Measurements from ENCODE around the gene ABAT. TPM values are rescaled to one million over a fixed set of nuclear protein-coding genes. Genes with fewer than 3 reads are reported as not detected.
A peak's percentile ranks its signal among the peaks of the same experiment; 100 is the strongest.

Gene ABAT
- total and polyA plus RNA-seq, 5 experiments from 2014 or later = 1.7 to 10.0 (median 2.4) TPM

DNA sequence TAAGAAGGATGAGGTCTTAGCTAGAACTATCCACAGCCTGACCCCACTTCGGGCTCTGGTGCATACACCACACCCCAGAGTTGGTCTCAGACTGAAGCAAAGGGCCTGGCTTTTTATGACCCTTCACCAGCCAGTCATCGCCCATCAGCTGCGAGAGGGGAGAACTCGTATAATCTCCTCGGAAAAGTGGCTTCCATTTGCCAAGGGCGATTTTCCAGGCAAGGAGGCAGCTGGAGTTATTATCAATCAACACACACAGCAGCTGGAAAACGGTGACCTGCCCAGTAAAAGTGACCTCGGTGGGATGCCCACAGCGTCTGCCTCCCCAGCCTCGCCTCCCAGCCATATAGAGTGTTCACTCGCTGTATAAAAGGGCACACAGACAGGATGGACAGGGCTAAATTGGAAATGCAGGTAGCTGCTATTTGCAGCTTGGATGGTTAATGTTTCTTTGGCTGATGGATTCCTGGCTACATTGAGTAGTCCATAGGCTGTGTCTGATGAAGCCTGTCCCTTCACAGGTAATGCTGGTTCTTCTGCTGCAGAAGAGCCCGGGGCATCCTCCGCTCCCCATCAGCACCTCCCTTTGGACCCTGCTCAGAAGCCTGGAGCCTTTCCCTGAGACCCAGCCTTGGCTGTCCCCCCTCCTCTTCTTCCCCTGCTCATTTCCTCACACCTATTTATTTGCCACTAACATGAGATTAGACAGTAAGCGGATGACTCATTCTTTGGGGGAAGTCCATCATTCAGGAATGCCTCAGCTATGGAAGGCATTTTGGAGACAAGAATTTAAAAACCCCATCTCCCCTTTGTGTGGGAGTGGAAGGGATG lies 77.3 kb downstream of the ABAT start:
- H3K4me1 Mint-ChIP-seq = no peaks in the 10 kb centered on the region
- POLR2A ChIA-PET = no interaction called here
- no peak overlapping the region for H3K4me3 Mint-ChIP-seq
- ATAC-seq (no peak), DNase-seq (no peak)
- H3K27ac Mint-ChIP-seq = peak overlapping the region in 1 of 10 donors; percentile 34
- H3K36me3 Mint-ChIP-seq = peaks cover 0 to 25% (median 10%) of the 10 kb centered on the region in 3 donors
- no peaks in the 10 kb centered on the region for H3K9me3 Mint-ChIP-seq
- H3K27me3 Mint-ChIP-seq = no peaks in the 10 kb centered on the region

DNA sequence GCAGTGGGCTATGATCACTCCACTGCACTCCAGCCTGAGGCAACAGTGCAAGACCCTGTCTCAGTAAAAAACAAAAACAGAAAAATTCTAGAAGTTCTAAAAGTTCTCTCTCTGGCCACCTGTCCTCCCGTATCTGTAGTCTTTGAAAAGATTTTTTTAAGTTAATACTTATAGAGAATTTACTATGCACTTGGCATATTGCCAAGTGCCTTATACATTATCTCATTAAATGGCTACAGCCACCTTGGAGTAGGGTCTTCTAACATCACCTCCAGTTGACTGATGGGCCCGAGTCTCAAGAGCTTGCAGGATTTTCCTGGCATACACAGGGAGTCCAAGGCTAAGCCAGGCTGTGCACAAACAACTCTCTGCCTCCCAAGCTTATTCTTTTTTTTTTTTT lies 78.3 kb downstream of the ABAT start:
- H3K4me1 Mint-ChIP-seq = no peaks in the 10 kb centered on the region
- no peaks in the 10 kb centered on the region for H3K27me3 Mint-ChIP-seq
- POLR2A ChIA-PET = no interaction called here
- no peaks in the 10 kb centered on the region for H3K9me3 Mint-ChIP-seq
- ATAC-seq (no peak), DNase-seq (no peak)
- peaks cover 0 to 25% (median 9%) of the 10 kb centered on the region in 3 donors for H3K36me3 Mint-ChIP-seq
- no peak overlapping the region for H3K27ac Mint-ChIP-seq
- H3K4me3 Mint-ChIP-seq = no peak overlapping the region

DNA sequence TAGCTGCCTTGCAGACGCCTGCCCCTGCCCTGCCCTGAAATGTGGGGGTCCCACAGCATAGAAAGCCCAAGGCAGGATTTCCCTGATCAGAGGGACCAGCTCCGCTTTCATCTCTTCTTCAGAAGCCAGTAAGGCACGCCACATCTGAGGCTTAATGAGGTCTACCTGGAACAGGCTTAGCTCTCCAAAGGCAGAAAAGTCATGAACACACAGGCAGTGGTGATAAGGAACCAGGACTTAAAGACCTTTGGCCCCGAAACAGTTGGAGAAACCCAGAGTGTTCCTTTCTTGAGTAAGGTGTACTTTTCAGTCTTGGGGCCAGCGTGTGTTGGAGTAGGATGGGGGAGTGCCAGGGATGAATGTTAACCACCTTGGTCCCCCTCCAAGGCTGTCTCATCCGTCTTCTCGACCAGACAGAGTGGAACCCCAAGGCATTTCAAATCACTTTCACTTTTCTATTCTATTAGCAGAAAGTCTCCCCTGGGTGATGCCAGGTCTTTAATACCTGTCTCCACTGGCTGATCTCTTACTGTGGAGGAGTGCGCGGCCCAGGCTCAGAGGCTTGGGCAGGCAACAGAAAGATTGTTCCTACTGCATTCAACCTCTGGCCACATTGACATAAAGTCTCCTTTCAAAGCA lies 79.1 kb downstream of the ABAT start:
- Mint-ChIP-seq H3K27ac (no peak overlapping the region), H3K9me3 (no peaks in the 10 kb centered on the region), H3K4me1 (no peaks in the 10 kb centered on the region), H3K36me3 (peaks cover 0 to 27% (median 9%) of the 10 kb centered on the region in 3 donors), H3K4me3 (no peak overlapping the region), H3K27me3 (no peaks in the 10 kb centered on the region)
- POLR2A ChIA-PET = interaction anchor here (0.6 kb wide), 1 partner anchor 129 kb away, joined by 4 read pairs; no protein-coding TSS in a partner anchor
- DNase-seq (no peak), ATAC-seq (no peak)

DNA sequence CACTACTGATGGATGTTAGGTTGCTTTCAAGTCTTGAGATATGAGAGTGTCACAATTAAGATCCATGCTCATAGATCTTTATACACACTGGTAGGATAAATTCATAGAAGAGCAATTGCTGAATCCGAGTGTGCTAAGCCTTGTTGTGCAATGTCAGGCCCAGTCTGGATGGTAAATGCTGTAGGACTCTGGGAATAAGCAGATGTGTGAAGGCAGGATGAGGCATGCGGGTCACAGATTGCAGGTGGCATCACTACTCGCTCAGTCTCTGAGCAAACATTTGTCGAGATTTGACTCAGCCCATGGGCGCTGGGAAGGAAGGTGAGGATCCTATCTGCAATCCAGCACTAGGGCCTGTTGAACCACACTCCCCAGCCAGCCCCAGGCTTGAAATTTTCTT lies 82.3 kb downstream of the ABAT start:
- ATAC-seq = no peak
- H3K27ac Mint-ChIP-seq = no peak overlapping the region
- H3K4me1 Mint-ChIP-seq = no peaks in the 10 kb centered on the region
- H3K9me3 Mint-ChIP-seq = no peaks in the 10 kb centered on the region
- no peak for DNase-seq
- H3K36me3 Mint-ChIP-seq = peaks cover 0 to 16% (median 14%) of the 10 kb centered on the region in 3 donors
- POLR2A ChIA-PET = no interaction called here
- no peak overlapping the region for H3K4me3 Mint-ChIP-seq
- no peaks in the 10 kb centered on the region for H3K27me3 Mint-ChIP-seq

DNA sequence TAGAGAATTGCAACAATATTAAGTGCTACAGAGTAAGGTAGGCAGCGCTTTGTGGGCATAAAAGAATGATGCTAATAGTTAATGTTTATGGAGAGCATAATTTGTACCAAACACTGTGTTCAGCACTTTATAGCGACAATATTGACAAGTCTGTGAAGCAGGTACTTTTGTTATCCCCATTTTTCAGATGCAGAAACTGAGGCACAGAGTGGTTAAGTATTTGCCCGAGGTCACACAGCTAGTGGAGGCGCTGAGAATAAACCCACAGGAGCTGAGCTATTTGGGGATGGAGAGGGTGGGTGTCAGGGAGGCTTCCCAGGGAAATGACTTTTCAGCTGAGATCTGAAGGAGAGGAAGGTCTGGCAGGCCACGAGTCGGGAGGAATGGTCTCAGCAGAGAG lies 83.6 kb downstream of the ABAT start:
- no peak overlapping the region for H3K27ac Mint-ChIP-seq
- POLR2A ChIA-PET = no interaction called here
- H3K36me3 Mint-ChIP-seq = peaks cover 0 to 16% (median 16%) of the 10 kb centered on the region in 3 donors
- DNase-seq = no peak
- no peaks in the 10 kb centered on the region for H3K27me3 Mint-ChIP-seq
- no peaks in the 10 kb centered on the region for H3K4me1 Mint-ChIP-seq
- no peak for ATAC-seq
- H3K4me3 Mint-ChIP-seq = no peak overlapping the region
- no peaks in the 10 kb centered on the region for H3K9me3 Mint-ChIP-seq

DNA sequence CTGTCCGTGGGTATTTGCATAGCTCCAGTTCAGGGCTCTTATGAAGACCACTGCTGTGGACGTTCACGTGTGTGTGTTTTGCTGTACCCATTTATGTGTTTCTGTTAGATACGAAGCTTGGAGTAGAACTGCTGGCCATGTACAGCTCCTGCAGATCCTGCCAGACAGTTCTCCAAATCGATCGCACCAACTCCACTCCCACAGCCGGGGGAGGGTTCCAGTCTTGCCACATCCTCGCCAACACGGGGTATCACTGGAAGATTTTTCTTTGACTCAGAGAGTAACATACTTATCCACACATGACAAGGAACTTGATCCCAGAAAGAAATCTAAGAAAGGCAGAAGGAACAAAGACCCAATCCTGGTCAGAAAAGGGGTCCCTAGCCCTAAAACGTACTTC lies 85.6 kb downstream of the ABAT start:
- Mint-ChIP-seq H3K4me1 (no peaks in the 10 kb centered on the region), H3K4me3 (no peak overlapping the region), H3K9me3 (no peaks in the 10 kb centered on the region), H3K27ac (peak overlapping the region in 1 of 10 donors; percentile 61), H3K27me3 (no peaks in the 10 kb centered on the region), H3K36me3 (peaks cover 0 to 18% (median 13%) of the 10 kb centered on the region in 3 donors)
- POLR2A ChIA-PET = no interaction called here
- no peak for ATAC-seq
- DNase-seq = no peak

DNA sequence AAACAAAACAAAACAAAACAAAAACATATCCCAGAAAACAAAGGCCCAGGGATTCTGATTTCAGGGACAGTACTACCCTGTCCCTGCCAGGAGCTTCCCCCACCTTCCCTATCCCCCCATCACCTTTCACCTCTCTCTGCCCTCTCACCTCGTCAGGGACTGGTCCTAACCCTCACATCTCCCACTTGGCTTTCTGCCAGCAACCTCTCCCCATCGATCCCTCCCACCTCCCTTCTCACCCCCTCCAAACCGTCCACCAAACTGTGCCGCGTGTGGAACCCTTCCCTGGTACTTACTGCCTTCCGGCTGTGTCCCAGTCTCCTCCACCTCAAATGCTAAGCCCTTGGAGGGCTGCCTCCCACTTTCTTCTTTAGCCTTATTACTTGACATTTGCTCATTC lies 86.7 kb downstream of the ABAT start:
- Mint-ChIP-seq H3K9me3 (no peaks in the 10 kb centered on the region), H3K27me3 (no peaks in the 10 kb centered on the region), H3K4me1 (no peaks in the 10 kb centered on the region), H3K36me3 (peaks cover 0 to 23% (median 17%) of the 10 kb centered on the region in 3 donors), H3K4me3 (no peak overlapping the region), H3K27ac (peak overlapping the region in 1 of 10 donors; percentile 61)
- no peak for DNase-seq
- POLR2A ChIA-PET = no interaction called here
- no peak for ATAC-seq

DNA sequence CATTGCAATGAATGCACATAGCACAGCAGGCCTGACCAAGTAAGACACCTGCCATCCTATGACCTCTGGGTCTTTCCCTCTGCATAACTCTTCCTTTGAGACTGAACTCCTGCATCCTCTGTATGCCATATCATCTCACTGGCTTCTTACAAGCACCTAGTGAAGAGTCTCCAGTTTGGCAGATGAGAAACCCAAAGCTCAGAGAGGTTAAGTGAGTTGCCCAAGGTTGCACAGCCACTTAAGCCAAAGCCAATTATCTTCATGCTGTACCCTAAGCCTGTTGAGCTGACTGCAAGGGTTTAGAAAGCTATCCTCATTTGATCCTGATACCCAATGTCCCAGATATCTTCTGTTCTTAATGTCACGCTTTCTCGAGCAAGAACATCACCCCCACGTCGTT lies 87.8 kb downstream of the ABAT start:
- ATAC-seq = no peak
- Mint-ChIP-seq H3K4me3 (no peak overlapping the region), H3K36me3 (peaks cover 0 to 32% (median 15%) of the 10 kb centered on the region in 3 donors), H3K9me3 (no peaks in the 10 kb centered on the region), H3K27me3 (no peaks in the 10 kb centered on the region), H3K4me1 (no peaks in the 10 kb centered on the region), H3K27ac (no peak overlapping the region)
- no peak for DNase-seq
- POLR2A ChIA-PET = no interaction called here

DNA sequence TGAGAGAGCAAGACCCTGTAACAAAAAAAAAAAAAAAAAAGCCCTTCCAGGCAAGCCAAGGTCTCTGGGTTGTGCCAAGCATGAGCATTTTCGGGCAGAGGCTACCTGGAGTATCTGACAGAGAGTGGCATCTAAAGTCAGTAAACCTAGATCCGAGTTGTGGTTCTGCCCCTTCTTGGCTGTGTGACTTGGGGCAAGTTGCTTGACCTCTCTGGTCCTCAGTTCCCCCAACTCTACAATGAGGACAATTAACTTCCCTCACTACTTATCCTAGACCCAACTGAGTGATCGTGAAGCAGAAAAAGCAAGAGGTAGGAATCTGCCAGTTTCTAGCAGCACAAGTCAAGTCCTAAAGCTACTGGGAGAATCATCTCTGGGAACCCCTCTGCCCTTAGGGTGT lies 88.7 kb downstream of the ABAT start:
- no peak for ATAC-seq
- H3K4me3 Mint-ChIP-seq = no peak overlapping the region
- peaks cover 0 to 34% (median 17%) of the 10 kb centered on the region in 3 donors for H3K36me3 Mint-ChIP-seq
- H3K27me3 Mint-ChIP-seq = no peaks in the 10 kb centered on the region
- no peaks in the 10 kb centered on the region for H3K9me3 Mint-ChIP-seq
- H3K27ac Mint-ChIP-seq = no peak overlapping the region
- POLR2A ChIA-PET = no interaction called here
- DNase-seq = no peak
- H3K4me1 Mint-ChIP-seq = no peaks in the 10 kb centered on the region

DNA sequence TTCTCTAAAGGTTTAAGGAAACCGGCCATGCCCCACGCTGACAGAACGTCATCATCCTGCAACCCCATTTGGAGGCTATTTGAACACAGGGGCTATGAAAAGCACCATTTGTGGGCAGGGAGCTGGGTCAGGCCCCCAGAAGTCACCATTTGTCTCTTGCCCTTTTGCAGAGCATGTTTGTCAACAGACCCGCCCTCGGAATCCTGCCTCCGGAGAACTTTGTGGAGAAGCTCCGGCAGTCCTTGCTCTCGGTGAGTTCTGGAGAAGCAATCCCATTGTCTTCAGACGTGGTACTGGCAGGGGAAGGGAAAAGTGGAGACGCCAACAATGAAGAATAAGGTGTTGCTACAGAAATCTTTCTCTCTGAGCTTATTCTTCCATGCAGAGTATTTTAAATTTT lies 89.5 kb downstream of the ABAT start:
- POLR2A ChIA-PET = no interaction called here
- Mint-ChIP-seq H3K27me3 (no peaks in the 10 kb centered on the region), H3K4me1 (no peaks in the 10 kb centered on the region), H3K9me3 (no peaks in the 10 kb centered on the region), H3K27ac (no peak overlapping the region), H3K4me3 (no peak overlapping the region), H3K36me3 (peaks cover 0 to 42% (median 23%) of the 10 kb centered on the region in 3 donors)
- DNase-seq = no peak
- no peak for ATAC-seq

DNA sequence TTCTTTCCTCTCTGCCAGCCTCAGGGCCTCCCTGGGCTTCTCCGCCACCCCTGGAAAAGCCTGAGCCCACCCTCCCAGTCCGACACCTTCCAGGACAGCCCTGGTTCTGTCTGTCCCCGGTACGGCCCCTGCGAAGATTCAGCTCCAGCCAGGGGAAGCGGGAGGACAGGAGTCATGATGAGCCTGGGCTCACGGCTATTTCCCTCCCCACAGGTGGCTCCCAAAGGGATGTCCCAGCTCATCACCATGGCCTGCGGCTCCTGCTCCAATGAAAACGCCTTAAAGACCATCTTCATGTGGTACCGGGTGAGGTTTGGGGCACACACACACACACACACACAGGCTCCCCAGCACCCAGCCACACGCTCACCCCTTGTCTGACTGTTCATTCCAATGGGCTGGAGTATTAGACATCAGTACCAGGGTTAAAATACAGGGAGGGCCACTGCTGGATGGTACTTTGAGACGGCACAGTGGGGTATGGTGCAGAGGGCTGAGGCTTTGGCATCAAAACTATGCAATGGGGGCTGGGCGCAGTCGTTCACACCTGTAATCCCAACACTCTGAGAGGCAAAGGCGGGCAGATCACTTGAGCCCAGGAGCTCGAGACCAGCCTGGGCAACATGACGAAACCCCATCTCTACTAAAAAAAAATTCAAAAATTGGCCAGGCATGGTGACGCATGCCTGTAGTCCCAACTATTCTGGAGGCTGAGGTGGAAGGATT lies 90.3 kb downstream of the ABAT start:
- H3K9me3 Mint-ChIP-seq = no peaks in the 10 kb centered on the region
- H3K4me1 Mint-ChIP-seq = no peaks in the 10 kb centered on the region
- ATAC-seq (no peak), DNase-seq (no peak)
- H3K4me3 Mint-ChIP-seq = no peak overlapping the region
- POLR2A ChIA-PET = no interaction called here
- no peaks in the 10 kb centered on the region for H3K27me3 Mint-ChIP-seq
- H3K36me3 Mint-ChIP-seq = peaks cover 0 to 45% (median 21%) of the 10 kb centered on the region in 3 donors
- no peak overlapping the region for H3K27ac Mint-ChIP-seq

DNA sequence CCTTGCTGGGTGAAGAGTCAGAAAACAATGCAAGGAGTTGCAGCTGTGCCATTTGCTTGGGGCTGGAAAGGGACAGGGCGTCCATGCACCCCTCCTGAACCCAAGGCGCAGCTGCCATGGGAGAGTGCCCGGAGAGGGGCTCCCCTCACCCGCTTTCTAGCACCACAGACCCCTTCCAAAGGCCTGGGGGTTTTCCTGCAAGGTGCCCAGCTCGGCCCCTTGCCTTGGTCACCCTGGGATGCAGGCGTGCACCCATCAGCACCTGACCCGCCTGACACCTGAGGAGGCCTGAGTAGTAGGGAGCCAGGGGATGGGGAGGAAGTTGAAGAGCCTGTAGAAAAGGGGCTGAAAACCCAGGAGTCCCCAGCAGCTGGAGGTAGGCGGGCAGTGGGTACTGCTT lies 92.8 kb downstream of the ABAT start:
- Mint-ChIP-seq H3K36me3 (peaks cover 5 to 46% (median 16%) of the 10 kb centered on the region in 3 donors), H3K27ac (no peak overlapping the region)
- DNase-seq = no peak

DNA sequence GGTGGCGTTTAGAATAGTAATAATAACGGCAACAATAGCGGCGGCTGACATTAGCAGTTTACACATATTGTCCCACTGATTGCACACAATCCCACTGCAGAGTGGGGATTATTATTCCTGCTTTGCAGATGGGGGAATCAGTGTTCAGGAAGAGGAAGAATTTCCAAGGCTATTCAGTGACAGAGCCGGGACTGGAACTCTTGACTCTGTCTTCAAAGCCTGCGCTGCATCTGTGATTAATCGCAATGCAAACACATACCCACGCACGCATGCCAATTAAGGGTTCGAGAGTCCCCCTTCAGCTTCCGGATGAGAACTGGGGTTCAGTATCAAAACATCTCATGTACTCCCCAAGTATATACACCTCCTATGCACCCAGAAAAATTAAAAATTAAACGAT lies 93.9 kb downstream of the ABAT start:
- POLR2A ChIA-PET = no interaction called here
- Mint-ChIP-seq H3K4me3 (no peak overlapping the region), H3K4me1 (no peaks in the 10 kb centered on the region), H3K27ac (peak overlapping the region in 1 of 10 donors; percentile 66), H3K27me3 (no peaks in the 10 kb centered on the region), H3K9me3 (no peaks in the 10 kb centered on the region), H3K36me3 (peaks cover 9 to 57% (median 21%) of the 10 kb centered on the region in 3 donors)
- DNase-seq = no peak
- ATAC-seq = no peak

More for the DNA sequence above, 92.8 kb downstream of the ABAT start:
- Mint-ChIP-seq H3K4me3 (no peak overlapping the region), H3K4me1 (no peaks in the 10 kb centered on the region), H3K9me3 (no peaks in the 10 kb centered on the region), H3K27me3 (no peaks in the 10 kb centered on the region)
- ATAC-seq = no peak
- POLR2A ChIA-PET = no interaction called here
